ENCODE measurements around the gene NDFIP2. TPM values are rescaled to one million over a fixed set of nuclear protein-coding genes. Genes with fewer than 3 reads are reported as not detected.
A peak's percentile ranks its signal among the peaks of the same experiment; 100 is the strongest.
"Not testable (repeated sequence)": the region's sequence is repeated elsewhere in the genome, so short reads cannot be mapped to it uniquely, and the experiment has no call there.

The NDFIP2 gene
- total RNA-seq, 1 donor: 41.0 TPM

- no peak for TF ChIP-seq CTCF (IDR thresholded peaks at IDR 0.05; ENCODE audit: insufficient read depth, low read length)
- no peak overlapping the region for H3K4me3 ChIP-seq (ENCODE audit: low read depth, low read length)
- no peak for DNase-seq (ENCODE audit: low read depth)
Measured at GRCh38 chr13:79590394-79590676, 109.4 kb downstream of the NDFIP2 start.

GRCh38 chr13:79591493-79591892 is 110.5 kb downstream of the NDFIP2 start:
- DNase-seq (ENCODE audit: low read depth): no peak
- no peak overlapping the region for H3K4me3 ChIP-seq (ENCODE audit: low read depth, low read length)
- no peak for TF ChIP-seq CTCF (IDR thresholded peaks at IDR 0.05; ENCODE audit: insufficient read depth, low read length)

GRCh38 chr13:79593121-79593520 is 112.2 kb downstream of the NDFIP2 start:
- no peak for DNase-seq (ENCODE audit: low read depth)
- H3K4me3 ChIP-seq (ENCODE audit: low read depth, low read length): no peak overlapping the region
- no peak for TF ChIP-seq CTCF (IDR thresholded peaks at IDR 0.05; ENCODE audit: insufficient read depth, low read length)

GRCh38 chr13:79593641-79594275 is 112.8 kb downstream of the NDFIP2 start:
- DNase-seq (ENCODE audit: low read depth): peak; percentile 92
- no peak overlapping the region for H3K4me3 ChIP-seq (ENCODE audit: low read depth, low read length)
- TF ChIP-seq CTCF (IDR thresholded peaks at IDR 0.05; ENCODE audit: insufficient read depth, low read length): no peak

GRCh38 chr13:79600146-79600545 is 119.2 kb downstream of the NDFIP2 start:
- DNase-seq (ENCODE audit: low read depth); H3K4me3 ChIP-seq (ENCODE audit: low read depth, low read length): not testable (repeated sequence)

GRCh38 chr13:79602936-79603335 is 122.0 kb downstream of the NDFIP2 start:
- no peak overlapping the region for H3K4me3 ChIP-seq (ENCODE audit: low read depth, low read length)
- no peak for TF ChIP-seq CTCF (IDR thresholded peaks at IDR 0.05; ENCODE audit: insufficient read depth, low read length)
- DNase-seq (ENCODE audit: low read depth): no peak

GRCh38 chr13:79604752-79605151 is 123.8 kb downstream of the NDFIP2 start:
- TF ChIP-seq CTCF (IDR thresholded peaks at IDR 0.05; ENCODE audit: insufficient read depth, low read length): no peak
- DNase-seq (ENCODE audit: low read depth): peak; percentile 40
- H3K4me3 ChIP-seq (ENCODE audit: low read depth, low read length): no peak overlapping the region

Other genes starting within 250 kb of the NDFIP2 start
- 28.1 and 48.0 TPM in 2 replicates for gene RBM26, start 74.9 kb upstream of the NDFIP2 start, total RNA-seq (ENCODE audit: low replicate concordance)